Cardiac fibroblast (primary cell): ENCODE results near the gene MRTFA.

ENCODE experiments used
- DNase-seq, 2 donors: peaks; one replicate each; pipeline versions ENCODE4 v3.0.0 to v3.0.0-alpha.2; 2010; ENCODE audit warnings: low read depth in 2 of 2
- H3K4me3 ChIP-seq, 2 donors: replicated peaks in 1 of 2; 1 replicate in 1 of 2; 2 replicates in 1 of 2; pipeline ENCODE4 v1.5.1; 2011; ENCODE audit warnings: low read depth in 2 of 2, low read length in 2 of 2, mild to moderate bottlenecking in 2 of 2, moderate library complexity in 1 of 2
- CTCF ChIP-seq: IDR thresholded peaks from one replicate; pipeline ENCODE4 v1.5.1; 2011; ENCODE audit warnings: low read depth, mild to moderate bottlenecking, low read length, inconsistent platforms

MRTFA gene

GRCh38 chr22:40637183-40638150 lies 948 bp upstream of the MRTFA start:
- no peak for TF ChIP-seq CTCF
- peak overlapping the region; percentile 53 to 63 for H3K4me3 ChIP-seq
- no peak for DNase-seq

- no peak for DNase-seq
- no peak for TF ChIP-seq CTCF
- H3K4me3 ChIP-seq: peak overlapping the region; percentile 80 to 96
These were observed 559 bp downstream of the MRTFA start for GRCh38 chr22:40635940-40636379.

DNA sequence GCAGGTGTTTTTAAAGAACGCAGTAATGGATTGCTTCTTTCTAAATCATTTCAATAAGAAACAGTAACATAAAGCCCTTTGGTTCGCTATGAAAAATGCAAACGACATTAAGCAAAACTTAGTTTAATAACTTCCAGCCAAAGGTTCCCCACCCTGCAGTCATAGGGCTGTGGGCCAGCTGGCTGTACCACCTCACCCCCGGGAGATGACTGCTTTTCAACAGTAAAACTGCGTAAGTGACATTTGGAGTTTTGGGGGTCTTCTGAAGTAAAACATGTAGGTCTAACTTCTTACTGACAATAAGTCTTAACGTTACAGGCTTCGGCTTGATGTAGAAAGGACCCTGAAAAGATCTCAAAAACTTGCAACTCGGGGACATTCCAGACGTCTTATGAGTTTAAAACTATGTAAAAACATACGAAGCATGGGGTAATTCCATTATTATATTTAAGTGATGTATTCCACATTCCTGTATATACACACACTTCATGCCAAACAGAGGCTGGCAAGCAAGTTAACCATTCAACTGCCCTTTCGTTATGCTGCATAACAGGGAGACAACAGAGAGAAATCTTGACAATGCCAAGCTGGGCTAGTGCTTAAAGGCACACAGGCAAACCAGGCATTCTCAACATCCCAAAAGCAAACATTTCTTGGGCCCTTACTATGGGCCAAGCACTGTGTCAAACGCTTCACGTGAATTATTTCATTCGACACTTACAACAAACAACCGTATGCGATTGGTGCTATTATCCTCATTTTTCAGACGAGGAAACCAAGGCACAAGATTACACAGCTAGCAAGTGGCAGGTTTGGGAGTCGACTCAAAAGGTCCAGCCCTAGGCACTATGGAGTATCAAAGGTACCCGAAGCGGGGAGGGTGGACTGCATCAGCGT lies 1.2 kb downstream of the MRTFA start:
- peak overlapping the region; percentile 80 to 96 for H3K4me3 ChIP-seq
- no peak for TF ChIP-seq CTCF
- DNase-seq: peak; percentile 52 to 57

- no peak for DNase-seq
- TF ChIP-seq CTCF: no peak
- H3K4me3 ChIP-seq: peak overlapping the region in 1 of 2 donors; percentile 96
These were observed 2.2 kb downstream of the MRTFA start for GRCh38 chr22:40634119-40634903.

- no peak overlapping the region for H3K4me3 ChIP-seq
- no peak for TF ChIP-seq CTCF
- DNase-seq: no peak
These were observed 3.5 kb downstream of the MRTFA start for GRCh38 chr22:40633036-40633435.

DNA sequence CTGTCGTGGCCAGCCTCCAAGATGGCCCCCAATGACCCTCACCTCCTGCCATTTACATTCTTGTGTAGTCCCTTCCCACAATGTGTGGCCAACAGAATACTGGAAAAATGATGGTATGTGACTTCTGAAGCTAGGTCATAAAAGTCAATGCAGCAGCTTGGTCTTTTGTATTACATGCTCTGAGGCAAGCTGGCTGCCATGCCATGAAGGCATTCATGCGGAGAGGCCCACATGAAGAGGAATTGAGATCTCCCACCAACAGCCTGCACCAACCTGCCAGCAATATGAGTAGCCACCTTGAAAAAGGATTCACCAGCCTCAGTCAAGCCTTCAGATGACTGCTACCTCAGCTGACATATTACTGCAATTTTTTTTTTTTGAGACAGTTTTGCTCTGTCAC lies 4.6 kb downstream of the MRTFA start:
- DNase-seq: no peak
- TF ChIP-seq CTCF: no peak
- H3K4me3 ChIP-seq: no peak overlapping the region
